Subcutaneous abdominal adipose tissue (tissue), 5 donors: Measurements from ENCODE around the gene CELA1.

Experiments used
- H3K27ac ChIP-seq: one replicate; pipeline ENCODE4 v1.7.0; 2013; ENCODE audit warnings: low read depth, mild to moderate bottlenecking, inconsistent platforms, low read length, moderate library complexity
- H3K27me3 ChIP-seq, 5 donors: one replicate each; pipeline ENCODE4 v1.7.0; 2013; ENCODE audit warnings: low read length in 5 of 5, inconsistent platforms in 1 of 5; ENCODE audit not compliant: control insufficient read depth in 5 of 5, insufficient read depth in 4 of 5
- H3K36me3 ChIP-seq, 5 donors: one replicate each; pipeline ENCODE4 v1.7.0; 2013; ENCODE audit warnings: low read length in 5 of 5; ENCODE audit not compliant: control insufficient read depth in 5 of 5, insufficient read depth in 5 of 5
- H3K4me1 ChIP-seq, 5 donors: one replicate each; pipeline ENCODE4 v1.7.0; 2013; ENCODE audit warnings: low read length in 5 of 5, mild to moderate bottlenecking in 3 of 5, moderate library complexity in 1 of 5; ENCODE audit not compliant: control insufficient read depth in 5 of 5, insufficient read depth in 5 of 5
- H3K4me3 ChIP-seq, 5 donors: one replicate each; pipeline ENCODE4 v1.7.0; 2013; ENCODE audit warnings: low read length in 5 of 5, low read depth in 1 of 5
- H3K9ac ChIP-seq, 5 donors: one replicate each; pipeline ENCODE4 v1.7.0; 2013; ENCODE audit warnings: low read length in 5 of 5, mild to moderate bottlenecking in 4 of 5, moderate library complexity in 3 of 5
- H3K9me3 ChIP-seq, 5 donors: one replicate each; pipeline ENCODE4 v1.7.0; 2013; ENCODE audit warnings: low read length in 5 of 5; ENCODE audit not compliant: control insufficient read depth in 5 of 5
- donor health status: healthy.
- donor health status: healthy.
- donor health status: healthy.
- donor health status: healthy.
- donor health status: healthy.

Gene CELA1

GRCh38 chr12:51374856-51375255 lies 28.4 kb upstream of the CELA1 start:
- Histone ChIP-seq H3K36me3 (peaks cover 0 to 7% (median 0%) of the 10 kb centered on the region in 5 donors), H3K27ac (peak overlapping the region; percentile 54), H3K27me3 (no peaks in the 10 kb centered on the region), H3K9me3 (no peaks in the 10 kb centered on the region), H3K4me3 (no peak overlapping the region), H3K4me1 (peaks cover 0 to 26% (median 16%) of the 10 kb centered on the region in 5 donors), H3K9ac (peak overlapping the region in 2 of 5 donors; percentile 4 to 34)

GRCh38 chr12:51374361-51374760 lies 27.9 kb upstream of the CELA1 start:
- H3K4me1 ChIP-seq = peaks cover 0 to 27% (median 16%) of the 10 kb centered on the region in 5 donors

DNA sequence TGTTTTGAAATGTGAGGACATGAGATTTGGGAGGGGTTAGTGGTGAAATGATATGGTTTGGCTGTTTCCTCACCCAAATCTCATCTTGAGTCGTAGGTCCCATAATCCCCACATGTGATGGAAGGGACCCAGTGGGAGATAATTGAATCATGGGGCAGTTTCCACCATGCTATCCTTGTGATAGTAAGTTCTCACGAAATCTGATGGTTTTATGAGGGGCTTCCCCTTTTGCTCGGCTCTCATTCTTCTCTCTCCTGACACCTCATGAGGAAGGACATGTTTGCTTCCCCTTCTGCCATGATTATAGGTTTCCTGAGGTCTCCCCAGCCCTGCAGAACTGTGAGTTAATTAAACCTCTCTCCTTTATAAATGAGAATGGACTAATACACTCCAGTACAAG lies 26.7 kb upstream of the CELA1 start:
- Histone ChIP-seq H3K9ac (no peak overlapping the region), H3K27me3 (no peaks in the 10 kb centered on the region), H3K9me3 (no peaks in the 10 kb centered on the region), H3K27ac (no peak overlapping the region), H3K4me1 (peaks cover 1 to 31% (median 21%) of the 10 kb centered on the region in 5 donors), H3K36me3 (peaks cover 0 to 7% (median 0%) of the 10 kb centered on the region in 5 donors), H3K4me3 (no peak overlapping the region)

More at GRCh38 chr12:51374361-51374760, 27.9 kb upstream of the CELA1 start:
- Histone ChIP-seq H3K4me3 (no peak overlapping the region), H3K27ac (peak overlapping the region; percentile 54), H3K27me3 (no peaks in the 10 kb centered on the region), H3K9me3 (no peaks in the 10 kb centered on the region), H3K9ac (peak overlapping the region in 2 of 5 donors; percentile 4 to 34), H3K36me3 (peaks cover 0 to 7% (median 0%) of the 10 kb centered on the region in 5 donors)

- H3K27ac ChIP-seq = peak overlapping the region; percentile 90
- peaks cover 0 to 4% (median 0%) of the 10 kb centered on the region in 5 donors for H3K36me3 ChIP-seq
These were observed 25.5 kb upstream of the CELA1 start for GRCh38 chr12:51372021-51372420.

GRCh38 chr12:51371295-51371953 lies 24.9 kb upstream of the CELA1 start:
- Histone ChIP-seq H3K4me1 (peaks cover 1 to 31% (median 21%) of the 10 kb centered on the region in 5 donors), H3K27ac (peak overlapping the region; percentile 90), H3K9me3 (no peaks in the 10 kb centered on the region), H3K36me3 (no peaks in the 10 kb centered on the region), H3K9ac (peak overlapping the region in 2 of 5 donors; percentile 55 to 70), H3K4me3 (no peak overlapping the region), H3K27me3 (no peaks in the 10 kb centered on the region)

More at GRCh38 chr12:51372021-51372420, 25.5 kb upstream of the CELA1 start:
- no peaks in the 10 kb centered on the region for H3K9me3 ChIP-seq
- H3K4me3 ChIP-seq = no peak overlapping the region
- H3K9ac ChIP-seq = peak overlapping the region in 2 of 5 donors; percentile 55 to 70
- H3K4me1 ChIP-seq = peaks cover 1 to 31% (median 21%) of the 10 kb centered on the region in 5 donors
- no peaks in the 10 kb centered on the region for H3K27me3 ChIP-seq

DNA sequence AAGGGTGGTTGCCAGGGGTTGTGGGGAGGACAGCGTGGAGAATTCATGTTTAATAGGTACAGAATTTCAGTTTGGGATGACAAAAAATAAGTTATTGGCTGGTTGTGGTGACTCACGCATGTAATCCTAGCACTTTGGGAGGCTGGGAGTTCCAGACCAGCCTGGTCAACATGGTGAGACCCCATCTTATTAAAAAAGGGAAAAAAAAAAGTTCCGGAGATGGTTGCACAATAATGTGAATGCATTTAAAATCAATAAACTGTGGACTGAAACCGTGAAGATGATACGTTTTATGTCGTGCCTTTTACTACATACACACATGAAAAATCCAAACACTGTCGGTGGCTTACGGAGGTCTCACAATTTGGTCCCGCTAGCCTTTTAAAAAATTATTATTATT lies 24.2 kb upstream of the CELA1 start:
- H3K9ac ChIP-seq = no peak overlapping the region
- H3K9me3 ChIP-seq = no peaks in the 10 kb centered on the region
- H3K27ac ChIP-seq = no peak overlapping the region
- peaks cover 1 to 31% (median 21%) of the 10 kb centered on the region in 5 donors for H3K4me1 ChIP-seq
- no peaks in the 10 kb centered on the region for H3K36me3 ChIP-seq
- no peaks in the 10 kb centered on the region for H3K27me3 ChIP-seq
- no peak overlapping the region for H3K4me3 ChIP-seq

DNA sequence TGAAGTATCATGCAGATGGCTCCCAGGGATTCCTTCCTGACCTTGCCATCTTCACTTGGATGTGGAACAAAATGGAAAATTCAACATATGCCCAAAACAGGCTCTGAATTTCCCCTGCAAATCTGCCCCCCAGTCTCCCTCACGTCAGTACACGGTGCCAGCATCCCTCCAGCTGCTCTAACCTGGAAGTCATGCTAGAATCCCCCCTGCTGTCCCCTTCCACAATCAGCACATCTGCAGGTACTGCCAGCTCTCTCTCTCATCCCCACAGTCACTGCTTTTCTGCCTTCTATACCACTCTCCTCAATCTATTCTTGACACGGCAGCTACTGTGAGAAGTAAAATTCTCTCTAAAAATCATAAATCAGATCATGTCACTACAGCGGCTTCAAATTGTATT lies 23.1 kb upstream of the CELA1 start:
- no peak overlapping the region for H3K27ac ChIP-seq
- H3K4me3 ChIP-seq = no peak overlapping the region
- H3K9ac ChIP-seq = no peak overlapping the region
- no peaks in the 10 kb centered on the region for H3K9me3 ChIP-seq
- H3K4me1 ChIP-seq = peaks cover 1 to 25% (median 20%) of the 10 kb centered on the region in 5 donors
- no peaks in the 10 kb centered on the region for H3K27me3 ChIP-seq
- no peaks in the 10 kb centered on the region for H3K36me3 ChIP-seq

- Histone ChIP-seq H3K27me3 (no peaks in the 10 kb centered on the region), H3K9me3 (no peaks in the 10 kb centered on the region), H3K4me3 (no peak overlapping the region), H3K36me3 (no peaks in the 10 kb centered on the region), H3K27ac (no peak overlapping the region), H3K9ac (no peak overlapping the region), H3K4me1 (peaks cover 1 to 21% (median 15%) of the 10 kb centered on the region in 5 donors)
These were observed 22.4 kb upstream of the CELA1 start for GRCh38 chr12:51368640-51369517.

DNA sequence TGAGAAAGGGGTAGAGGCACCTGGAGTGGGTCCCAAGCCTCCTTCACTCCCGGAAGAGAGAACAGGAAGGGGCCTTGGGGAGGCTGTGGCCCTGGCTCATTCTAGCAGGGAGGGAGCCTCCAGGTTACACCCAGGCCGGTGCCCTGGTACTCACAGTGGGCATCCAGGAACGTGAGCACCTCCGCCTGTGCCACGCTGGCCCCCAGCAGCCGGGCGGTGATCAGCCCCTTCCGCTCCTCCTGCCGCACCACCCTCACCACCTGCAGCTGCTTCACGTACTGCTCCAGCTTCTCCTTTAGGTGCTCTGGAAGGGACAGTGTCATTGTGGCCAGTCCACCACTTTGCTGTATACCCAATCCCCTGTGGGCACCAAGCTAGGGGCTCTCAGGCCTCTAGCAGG lies 18.8 kb upstream of the CELA1 start:
- Histone ChIP-seq H3K9ac (no peak overlapping the region), H3K27me3 (no peaks in the 10 kb centered on the region), H3K36me3 (peaks cover 0 to 3% (median 0%) of the 10 kb centered on the region in 5 donors), H3K27ac (no peak overlapping the region), H3K4me1 (peaks cover 0 to 12% (median 6%) of the 10 kb centered on the region in 5 donors), H3K9me3 (no peaks in the 10 kb centered on the region), H3K4me3 (no peak overlapping the region)

- no peak overlapping the region for H3K4me3 ChIP-seq
- no peaks in the 10 kb centered on the region for H3K27me3 ChIP-seq
- no peak overlapping the region for H3K27ac ChIP-seq
- peaks cover 0 to 3% (median 0%) of the 10 kb centered on the region in 5 donors for H3K36me3 ChIP-seq
- H3K9me3 ChIP-seq = no peaks in the 10 kb centered on the region
- H3K4me1 ChIP-seq = peaks cover 0 to 5% (median under 1%) of the 10 kb centered on the region in 5 donors
- no peak overlapping the region for H3K9ac ChIP-seq
These were observed 17.5 kb upstream of the CELA1 start for GRCh38 chr12:51364001-51364400.
